SK-N-MC (cell line): ENCODE data around the gene SVBP.

Experiments
- EZH2 ChIP-seq: fragments of 200-600 bp; sonication (generic); IDR thresholded peaks from one replicate; pipeline ENCODE4 v1.6.1; 2017; ENCODE audit warnings: antibody characterized with exemption
- POLR2AphosphoS5 ChIP-seq: IDR thresholded peaks from 2 replicates; pipeline ENCODE4 v1.6.1; 2012; ENCODE audit warnings: mild to moderate bottlenecking, low read depth, low read length, borderline replicate concordance

DNA sequence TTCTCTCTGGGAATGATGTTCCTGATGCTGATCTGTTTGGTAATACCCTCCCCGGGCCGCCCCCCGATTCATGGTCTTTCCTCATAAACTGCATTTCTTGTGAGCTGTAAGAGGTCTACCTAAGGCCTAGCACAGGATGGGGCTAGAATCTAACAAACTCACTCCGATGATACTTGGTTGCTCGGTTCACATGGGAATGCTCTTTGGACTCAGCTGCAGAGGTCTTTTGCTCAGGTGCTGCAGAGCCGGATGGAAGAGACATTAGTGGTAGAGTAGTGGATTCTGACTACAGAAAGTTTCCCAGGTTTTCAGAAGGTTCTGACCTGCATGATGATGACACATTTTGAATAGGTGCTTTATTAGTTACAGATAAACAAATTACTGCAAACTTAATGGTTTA lies 40.7 kb downstream of the SVBP start:
- TF ChIP-seq EZH2 (no peak), POLR2AphosphoS5 (no peak)
